Measurements from ENCODE around the gene BIRC3.
A peak's percentile ranks its signal among the peaks of the same experiment; 100 is the strongest.
"Not testable (repeated sequence)": the region's sequence is repeated elsewhere in the genome, so short reads cannot be mapped to it uniquely, and the experiment has no call there.

The BIRC3 gene

DNA sequence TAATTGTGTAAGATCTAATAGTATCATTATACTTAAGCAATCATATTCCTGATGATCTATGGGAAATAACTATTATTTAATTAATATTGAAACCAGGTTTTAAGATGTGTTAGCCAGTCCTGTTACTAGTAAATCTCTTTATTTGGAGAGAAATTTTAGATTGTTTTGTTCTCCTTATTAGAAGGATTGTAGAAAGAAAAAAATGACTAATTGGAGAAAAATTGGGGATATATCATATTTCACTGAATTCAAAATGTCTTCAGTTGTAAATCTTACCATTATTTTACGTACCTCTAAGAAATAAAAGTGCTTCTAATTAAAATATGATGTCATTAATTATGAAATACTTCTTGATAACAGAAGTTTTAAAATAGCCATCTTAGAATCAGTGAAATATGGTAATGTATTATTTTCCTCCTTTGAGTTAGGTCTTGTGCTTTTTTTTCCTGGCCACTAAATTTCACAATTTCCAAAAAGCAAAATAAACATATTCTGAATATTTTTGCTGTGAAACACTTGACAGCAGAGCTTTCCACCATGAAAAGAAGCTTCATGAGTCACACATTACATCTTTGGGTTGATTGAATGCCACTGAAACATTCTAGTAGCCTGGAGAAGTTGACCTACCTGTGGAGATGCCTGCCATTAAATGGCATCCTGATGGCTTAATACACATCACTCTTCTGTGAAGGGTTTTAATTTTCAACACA, 6.4 kb downstream of the BIRC3 start:
- DNase-seq (ENCODE audit: low read depth in 2 of 2, low spot score in 1 of 2): no peak

DNA sequence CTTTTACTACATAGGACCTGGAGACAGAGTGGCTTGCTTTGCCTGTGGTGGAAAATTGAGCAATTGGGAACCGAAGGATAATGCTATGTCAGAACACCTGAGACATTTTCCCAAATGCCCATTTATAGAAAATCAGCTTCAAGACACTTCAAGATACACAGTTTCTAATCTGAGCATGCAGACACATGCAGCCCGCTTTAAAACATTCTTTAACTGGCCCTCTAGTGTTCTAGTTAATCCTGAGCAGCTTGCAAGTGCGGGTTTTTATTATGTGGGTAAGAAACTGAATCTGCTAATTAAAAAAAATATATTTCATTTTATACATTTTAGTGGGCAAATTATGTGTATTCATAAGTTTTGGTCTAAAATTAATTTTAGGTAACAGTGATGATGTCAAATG, 7.8 kb downstream of the BIRC3 start:
- no peak for DNase-seq (ENCODE audit: low read depth in 2 of 2, low spot score in 1 of 2)

DNA sequence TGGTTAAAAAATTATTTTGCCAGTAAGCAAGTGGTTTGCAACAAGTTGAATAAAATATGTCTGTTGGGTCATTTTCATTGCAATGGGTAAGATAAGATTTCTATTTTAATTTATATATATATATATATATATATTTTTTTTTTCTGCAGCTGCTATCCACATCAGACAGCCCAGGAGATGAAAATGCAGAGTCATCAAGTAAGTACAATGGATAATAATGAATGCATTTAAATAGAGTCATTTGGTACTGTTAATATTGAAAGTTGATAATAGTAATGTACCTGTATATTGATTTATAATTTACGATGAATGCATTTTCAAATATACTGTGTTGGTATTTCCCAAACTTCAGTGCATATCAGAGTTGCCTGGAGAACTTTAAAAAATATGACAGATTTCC, 11.5 kb downstream of the BIRC3 start:
- no peak for DNase-seq (ENCODE audit: low read depth in 2 of 2, low spot score in 1 of 2)

DNA sequence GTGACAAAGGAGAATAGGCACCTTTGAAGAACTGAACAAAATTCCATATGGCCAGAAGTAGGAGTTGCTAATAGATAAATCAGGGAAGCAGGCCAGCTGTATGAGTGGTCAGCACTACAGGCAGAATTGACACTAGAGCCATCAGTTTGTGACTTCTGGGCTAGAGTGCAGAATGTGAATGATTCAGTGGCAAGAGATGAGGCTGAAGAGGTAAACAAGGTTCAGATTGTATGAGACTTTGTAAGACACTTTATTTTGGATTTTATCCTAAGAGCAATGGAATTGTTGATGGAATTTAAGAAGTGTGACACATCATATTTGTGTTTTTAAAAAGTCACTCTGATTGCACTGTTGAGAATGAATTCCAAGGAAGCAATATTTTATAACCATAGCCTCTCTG, 12.9 kb downstream of the BIRC3 start:
- DNase-seq (ENCODE audit: low read depth in 2 of 2, low spot score in 1 of 2): no peak

DNA sequence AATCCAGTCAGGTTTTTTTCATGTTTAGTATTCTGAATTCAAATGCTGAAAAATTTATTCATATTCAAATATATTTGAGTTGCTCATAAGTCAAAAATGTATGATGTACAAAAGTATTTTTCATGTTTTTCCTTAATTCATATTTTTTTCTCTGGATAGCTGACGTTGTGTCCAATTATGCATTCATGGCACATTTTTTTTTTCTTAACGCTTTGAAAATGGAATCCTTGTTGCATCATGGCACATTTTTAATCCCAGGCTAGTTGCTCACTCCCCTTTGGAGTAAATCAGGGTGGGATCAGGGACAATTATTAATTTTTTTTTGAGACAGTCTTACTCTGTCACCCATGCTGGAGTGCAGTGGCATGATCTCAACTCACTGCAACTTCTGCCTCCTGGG, 14.1 kb downstream of the BIRC3 start:
- no peak for DNase-seq (ENCODE audit: low read depth in 2 of 2, low spot score in 1 of 2)

DNA sequence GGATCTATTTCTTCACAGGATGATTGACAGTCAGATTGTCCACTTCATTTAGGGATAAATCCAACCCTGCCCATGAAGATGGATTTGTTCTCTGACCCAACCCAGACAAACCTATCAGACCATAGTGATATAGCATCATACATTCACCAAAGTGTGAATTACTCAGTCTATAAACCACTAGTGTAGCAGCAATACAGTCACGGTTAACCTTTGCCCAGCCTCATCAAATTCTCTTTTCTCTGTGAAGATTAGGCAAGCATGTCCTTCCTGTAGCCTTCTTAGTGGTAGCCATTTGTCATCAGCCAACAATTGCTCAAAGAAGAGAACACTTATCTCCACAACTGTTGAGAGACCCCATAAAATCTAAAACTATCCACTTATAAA, 15.3 kb downstream of the BIRC3 start:
- no peak for DNase-seq (ENCODE audit: low read depth in 2 of 2, low spot score in 1 of 2)

DNA sequence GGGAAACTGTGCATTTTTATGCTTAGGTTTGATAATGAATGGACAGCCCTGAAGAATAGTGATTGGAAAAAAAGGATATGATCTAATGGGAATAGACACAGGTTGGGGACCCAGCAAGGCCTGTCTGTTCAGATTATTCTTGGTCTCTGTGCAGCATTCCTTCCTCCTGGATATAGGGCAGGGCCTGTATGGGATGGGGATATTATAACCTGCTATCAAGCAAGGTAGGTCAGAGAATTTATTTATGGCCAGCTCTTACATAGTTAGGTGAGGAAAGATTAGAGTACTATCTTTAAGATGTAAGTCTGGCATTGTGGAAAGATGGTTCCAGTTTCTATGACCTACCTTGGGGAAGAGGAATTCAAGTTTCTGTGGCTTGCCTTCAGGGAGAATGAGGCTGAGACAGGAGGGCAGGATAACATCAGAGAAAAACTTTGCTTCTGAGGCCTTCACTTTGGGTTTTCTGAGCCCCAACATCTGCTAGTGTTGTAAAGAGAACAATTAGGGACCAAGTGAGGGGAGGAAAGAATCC, 21.3 kb downstream of the BIRC3 start:
- DNase-seq (ENCODE audit: low read depth in 2 of 2, low spot score in 1 of 2): no peak

DNA sequence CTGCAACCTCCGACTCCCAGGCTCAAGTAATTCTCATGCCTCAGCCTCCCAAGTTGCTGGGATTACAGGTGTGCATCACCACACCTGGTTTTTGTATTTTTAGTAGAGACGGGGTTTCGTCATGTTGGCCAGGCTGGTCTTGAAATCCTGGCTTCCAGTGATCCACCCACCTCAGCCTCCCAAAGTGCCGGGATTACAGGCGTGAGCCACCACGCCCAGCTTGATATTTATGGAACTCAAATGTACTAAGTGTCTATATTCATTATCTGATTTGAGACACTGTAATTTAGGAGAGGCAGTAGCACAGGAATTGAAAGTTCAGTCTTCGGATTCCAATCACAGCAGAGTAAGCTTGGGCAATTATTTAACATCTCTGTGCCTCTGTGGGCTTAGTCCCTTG, 24.0 kb downstream of the BIRC3 start:
- DNase-seq (ENCODE audit: low read depth in 2 of 2, low spot score in 1 of 2): not testable (repeated sequence)

DNA sequence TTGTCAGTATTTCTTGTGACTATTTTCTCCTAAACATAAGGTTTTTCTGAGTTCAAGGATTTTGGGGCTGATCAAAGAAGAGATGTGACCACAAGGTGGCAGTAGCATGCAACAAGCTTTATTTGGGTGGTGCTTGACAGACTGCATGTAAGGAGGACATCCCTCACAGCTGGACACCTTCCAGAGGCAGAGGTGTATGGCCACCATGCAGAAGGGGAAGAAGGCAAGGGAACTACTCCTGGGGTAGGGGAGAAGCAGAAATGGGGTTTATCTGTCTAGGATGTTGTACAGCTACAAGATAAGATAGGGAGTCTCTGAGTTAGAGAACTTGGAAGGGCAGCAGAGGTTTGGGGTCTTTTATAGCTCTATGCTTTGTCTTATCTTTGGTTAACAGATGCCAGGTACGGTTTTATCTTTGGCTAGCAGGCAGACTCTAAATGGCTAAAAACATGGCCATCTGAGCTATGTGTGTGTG, 24.6 kb downstream of the BIRC3 start:
- peak; percentile 35 to 50 for DNase-seq (ENCODE audit: low read depth in 2 of 2, low spot score in 1 of 2)

DNA sequence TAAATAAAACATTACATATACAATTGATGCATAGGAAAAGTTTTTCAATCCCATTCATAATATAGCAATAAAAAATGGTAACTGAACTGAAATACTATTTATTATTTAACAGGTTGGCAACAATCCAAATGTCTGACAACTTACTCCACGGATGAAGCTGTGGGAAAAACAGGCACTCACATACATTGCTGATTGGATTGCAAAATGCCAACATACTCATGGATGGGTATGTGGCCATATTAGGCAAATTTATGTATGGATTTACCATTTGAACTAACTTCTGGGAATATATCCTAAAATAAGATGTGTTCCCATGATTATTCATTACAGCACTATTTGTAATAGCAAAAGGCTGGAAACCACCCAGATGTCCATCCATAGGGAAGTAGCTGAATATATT, 26.5 kb downstream of the BIRC3 start:
- DNase-seq (ENCODE audit: low read depth in 2 of 2, low spot score in 1 of 2): no peak

DNA sequence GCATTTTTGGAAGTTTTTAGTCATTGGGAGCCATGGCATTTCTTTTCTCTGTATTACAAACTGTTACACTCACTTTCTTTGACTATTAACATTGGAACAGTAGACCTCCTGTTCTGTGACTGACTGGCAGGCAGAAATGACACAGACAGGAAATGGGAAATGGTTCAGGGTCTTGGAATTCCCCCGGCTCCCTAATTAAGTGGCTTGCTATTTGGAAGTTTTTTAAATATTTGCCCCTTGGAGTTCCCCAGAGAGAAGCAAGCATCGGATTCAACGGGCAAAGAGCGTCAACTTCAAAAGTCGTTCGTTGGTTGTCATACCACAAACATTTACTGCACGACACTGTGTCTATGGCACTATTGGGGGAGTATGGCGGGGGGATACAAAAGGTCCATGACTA, 28.6 kb downstream of the BIRC3 start:
- no peak for DNase-seq (ENCODE audit: low read depth in 2 of 2, low spot score in 1 of 2)

DNA sequence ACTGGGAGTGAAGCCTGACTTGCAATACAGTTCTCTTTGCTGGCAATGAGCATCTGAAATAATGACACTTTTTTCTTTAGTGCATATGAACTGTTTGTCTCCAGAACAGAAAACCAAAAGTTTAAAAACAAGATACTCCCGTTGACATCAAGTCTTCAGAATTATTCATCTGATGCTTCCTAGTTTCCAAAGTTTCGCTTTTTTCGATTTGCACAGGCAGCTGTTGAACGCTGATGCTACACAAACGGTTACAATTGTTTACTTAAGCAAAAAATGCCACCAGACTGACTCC, 29.1 kb downstream of the BIRC3 start:
- DNase-seq (ENCODE audit: low read depth in 2 of 2, low spot score in 1 of 2): no peak

DNA sequence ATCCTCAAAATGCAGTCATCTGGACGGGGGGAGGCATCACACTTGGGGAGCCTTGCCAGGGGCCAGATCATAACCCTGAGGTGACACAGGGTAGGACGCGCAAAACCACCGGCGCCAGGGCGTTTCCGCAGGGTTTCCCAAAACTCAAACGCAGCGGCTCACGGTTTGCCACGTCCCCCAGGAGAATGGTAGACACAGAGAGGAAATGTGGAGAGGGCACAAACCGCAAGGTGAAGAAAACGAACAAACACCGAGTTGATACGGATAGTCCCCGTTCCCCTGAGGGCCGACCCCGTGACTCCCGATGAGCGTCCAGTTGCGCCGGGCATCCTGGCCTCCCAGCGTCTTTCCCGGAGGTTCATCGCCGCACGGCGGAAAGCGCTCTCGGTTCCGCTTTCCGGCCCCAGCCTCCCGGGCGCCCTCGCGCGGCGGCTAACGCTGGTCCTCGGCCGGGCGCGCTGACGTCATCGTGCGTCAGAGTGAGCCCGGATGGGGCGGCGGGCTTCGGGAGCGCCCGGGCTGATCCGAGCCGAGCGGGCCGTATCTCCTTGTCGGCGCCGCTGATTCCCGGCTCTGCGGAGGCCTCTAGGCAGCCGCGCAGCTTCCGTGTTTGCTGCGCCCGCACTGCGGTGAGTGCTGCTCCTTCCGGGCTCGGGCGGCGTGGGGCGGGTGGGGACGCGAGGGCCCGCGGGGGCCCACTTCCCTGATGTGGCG, 29.6 kb downstream of the BIRC3 start, which contains the start of gene BIRC2:
TSS of gene BIRC2 (plus strand) at position 467 of the 714 bp plus-strand sequence. CDS start 2,641 bp downstream, outside the sequence.
- peak; percentile 82 to 84 for DNase-seq (ENCODE audit: low read depth in 2 of 2, low spot score in 1 of 2)

DNA sequence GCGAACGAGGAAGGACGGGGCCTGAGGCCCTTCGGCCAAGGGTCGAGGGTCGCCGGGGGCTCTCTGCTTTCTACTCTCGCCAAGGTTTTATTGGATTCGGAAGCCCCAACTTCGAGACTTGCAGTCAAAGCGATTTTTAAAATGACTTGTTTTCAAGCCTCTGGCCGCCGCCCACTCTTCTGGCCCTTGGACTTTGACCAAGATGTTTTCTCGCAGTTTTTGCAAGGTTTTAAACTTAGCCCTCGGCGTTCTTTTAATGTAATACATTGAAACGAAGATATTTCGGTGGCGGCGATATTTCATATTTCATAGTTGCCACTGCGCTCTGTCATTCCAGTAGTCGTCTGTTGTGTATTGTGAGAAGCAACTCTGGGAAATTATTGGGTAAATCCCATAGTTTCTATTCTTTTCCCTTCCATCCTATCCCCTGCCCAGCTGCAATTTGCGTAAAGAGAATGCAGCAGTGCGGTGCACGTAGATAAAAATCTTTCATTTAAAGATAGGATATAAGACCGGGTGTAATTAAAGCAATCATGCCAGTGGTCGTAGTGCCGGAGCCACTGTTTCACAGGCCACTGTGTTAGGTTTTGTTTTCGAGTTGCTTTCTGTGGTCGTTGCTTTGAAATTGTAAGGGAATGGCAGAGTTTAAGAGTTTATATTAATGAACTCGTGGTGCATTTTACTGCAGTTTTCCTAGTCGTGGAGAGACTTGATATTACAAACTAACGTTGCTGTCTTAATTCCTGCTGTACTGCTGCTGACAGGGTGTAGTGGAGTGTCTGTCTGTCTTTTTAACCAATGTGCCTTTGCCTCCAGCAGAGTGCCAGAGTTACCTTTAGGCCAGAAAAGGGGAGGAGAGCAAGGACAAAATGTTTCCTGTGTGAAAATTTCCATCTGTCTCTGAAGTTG, 30.4 kb downstream of the BIRC3 start:
- no peak for DNase-seq (ENCODE audit: low read depth in 2 of 2, low spot score in 1 of 2)

DNA sequence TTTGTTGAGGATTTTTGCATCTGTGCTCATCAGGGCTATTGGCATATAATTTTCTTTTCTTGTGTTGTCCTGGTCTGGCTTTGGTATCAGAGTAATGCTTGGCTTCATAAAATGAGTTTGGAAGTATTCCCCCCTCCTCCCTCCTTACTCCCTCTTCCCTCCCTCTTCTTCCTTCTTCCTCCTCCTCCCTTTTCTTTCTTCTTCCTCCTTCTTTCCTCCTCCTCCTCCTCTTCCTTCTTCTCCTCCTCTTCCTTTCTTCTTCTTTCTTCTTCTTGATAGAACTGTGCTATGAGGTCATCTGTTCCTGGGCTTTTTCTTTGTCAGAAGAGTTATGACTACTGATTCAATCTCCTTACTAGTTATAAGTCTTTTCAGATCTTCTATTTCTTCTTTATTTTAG, 39.8 kb downstream of the BIRC3 start:
- no peak for DNase-seq (ENCODE audit: low read depth in 2 of 2, low spot score in 1 of 2)

DNA sequence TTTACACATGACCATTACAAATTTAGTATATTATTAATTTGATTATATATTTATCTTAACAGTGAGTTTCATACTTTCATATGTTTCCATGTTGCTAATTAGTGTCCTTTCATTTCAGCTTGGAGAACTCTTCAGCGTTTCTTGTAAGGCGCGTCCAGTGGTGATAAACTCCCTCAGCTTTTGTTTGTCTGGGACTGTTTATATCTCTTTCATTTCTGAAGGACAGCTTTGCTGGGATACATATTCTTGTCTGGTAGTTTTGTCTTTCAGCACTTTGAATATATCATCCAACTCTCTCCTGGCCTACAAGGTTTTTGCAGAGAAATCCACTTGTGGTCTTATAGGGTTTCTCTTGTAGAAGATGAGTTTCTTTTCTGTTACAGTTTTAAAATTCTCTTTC, 42.1 kb downstream of the BIRC3 start:
- no peak for DNase-seq (ENCODE audit: low read depth in 2 of 2, low spot score in 1 of 2)

DNA sequence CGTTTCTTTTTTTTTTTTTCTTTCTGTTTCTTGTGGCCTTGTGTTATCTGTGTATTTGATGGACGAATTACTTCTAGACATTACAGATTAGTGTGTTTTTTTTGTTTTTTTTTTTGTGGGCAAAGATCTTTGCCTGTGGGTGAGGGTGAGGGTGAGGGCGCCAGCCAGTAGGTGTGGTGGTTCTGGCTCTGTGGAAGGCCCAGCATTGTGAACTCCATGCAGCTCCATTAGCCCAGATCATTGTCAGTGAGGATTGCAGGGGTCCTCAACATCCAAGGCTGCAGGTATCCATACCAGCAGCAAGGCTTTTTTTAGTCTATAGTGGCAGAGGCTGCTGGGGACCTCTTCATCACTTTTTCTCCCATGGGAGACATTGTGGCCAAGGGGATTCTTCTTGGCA, 43.4 kb downstream of the BIRC3 start:
- DNase-seq (ENCODE audit: low read depth in 2 of 2, low spot score in 1 of 2): no peak

DNA sequence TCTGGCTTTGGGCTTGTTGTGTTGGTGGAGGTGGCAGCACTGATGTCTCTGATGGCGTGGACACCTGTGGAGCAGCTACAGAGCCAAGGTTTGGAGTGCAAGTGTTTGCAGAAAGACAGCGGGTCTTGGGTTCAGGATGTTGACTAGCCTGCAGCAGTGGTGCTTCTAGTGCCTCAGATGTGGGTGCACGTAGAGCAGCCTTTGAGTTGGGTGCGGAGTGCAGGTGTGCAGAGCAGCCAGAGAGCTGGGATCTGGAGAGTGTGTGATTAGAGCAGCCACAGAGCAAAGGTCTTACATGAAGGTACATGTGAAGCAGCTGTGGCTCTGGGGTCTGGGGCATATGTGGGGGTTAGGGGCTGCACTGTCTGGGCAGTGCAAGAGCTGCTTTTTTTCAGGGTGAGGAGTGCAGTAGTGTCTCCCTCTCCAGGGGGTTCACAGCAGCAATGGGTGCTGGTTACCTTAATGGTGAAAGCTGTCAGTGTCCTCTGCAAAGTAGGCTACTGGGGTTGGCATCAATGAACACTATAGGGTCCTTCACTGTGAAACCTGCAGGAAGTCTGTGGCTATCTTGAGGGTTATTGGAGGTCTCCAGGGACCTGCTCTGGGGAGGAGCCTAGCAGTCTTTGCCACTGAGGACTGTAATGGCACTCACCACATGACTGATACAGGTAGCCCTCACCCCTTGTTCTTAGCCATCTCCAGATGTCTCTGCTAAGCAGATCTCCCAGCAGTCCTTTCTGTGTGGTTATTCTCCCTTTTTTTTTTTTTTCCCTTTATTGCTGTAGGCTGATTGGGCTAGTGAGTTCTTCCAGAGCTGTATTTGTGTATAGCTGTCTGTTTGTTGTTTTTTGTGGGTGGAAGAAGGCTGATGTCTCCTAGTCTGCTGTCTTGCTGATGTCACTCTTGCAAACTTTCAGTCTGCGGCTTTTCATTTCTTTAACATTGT, 44.1 kb downstream of the BIRC3 start:
- DNase-seq (ENCODE audit: low read depth in 2 of 2, low spot score in 1 of 2): no peak

DNA sequence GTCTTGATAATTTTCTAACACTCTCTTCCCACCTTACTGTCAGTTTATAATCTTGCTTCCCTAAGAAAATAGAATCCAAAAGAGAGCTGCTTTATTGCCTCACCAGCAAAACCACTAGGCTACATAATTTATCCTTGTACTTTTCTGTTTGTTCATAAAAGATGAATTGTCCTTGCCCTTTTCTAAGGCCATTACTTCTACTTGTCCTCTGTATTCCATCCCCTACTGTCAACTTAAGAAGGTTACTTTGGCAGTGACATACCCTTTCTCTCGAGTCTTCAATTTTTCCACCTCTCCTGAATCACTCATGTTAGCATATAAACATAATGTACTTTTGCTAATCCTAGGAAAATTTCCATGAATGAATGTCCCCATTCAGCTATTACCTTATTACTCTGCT, 47.7 kb downstream of the BIRC3 start:
- no peak for DNase-seq (ENCODE audit: low read depth in 2 of 2, low spot score in 1 of 2)

DNA sequence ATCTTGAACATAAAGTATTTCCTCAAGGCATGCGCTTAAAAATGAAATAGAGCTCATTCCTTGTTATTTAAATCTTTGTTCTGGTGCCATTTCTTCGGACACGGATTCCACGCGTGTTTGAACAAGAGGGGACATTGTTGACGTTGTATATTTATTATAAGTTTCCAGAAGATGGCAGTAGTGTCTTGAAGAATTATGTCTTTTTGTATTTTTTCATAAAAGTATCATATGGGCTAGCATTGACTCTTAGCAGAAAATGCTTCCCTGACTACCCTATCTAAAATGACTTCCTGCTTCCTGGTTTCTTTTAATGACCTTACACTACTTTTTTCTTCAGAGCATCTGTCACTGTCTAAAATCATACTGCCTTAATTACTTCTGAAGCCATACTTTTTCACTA, 50.1 kb downstream of the BIRC3 start:
- DNase-seq (ENCODE audit: low read depth in 2 of 2, low spot score in 1 of 2): no peak

DNA sequence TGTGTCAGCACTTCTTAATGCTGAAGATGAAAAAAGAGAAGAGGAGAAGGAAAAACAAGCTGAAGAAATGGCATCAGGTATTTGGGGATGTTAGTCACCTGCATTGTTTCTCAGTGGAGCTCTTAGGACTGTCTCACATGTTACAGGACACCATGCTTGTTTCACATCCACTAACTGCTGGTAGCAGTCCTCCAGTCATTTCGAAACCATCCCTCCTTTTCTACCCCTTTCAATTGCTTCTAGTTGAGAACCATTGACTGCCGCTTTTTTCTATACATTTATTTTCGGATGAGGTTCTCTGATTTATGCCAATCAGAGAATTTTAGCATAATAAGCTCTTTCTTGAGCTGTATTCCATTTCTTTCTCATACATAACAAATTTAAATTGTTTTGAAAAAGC, 51.2 kb downstream of the BIRC3 start:
- DNase-seq (ENCODE audit: low read depth in 2 of 2, low spot score in 1 of 2): no peak
